Neutrophil (primary cell): ENCODE measurements around the gene PLGRKT.

ENCODE experiments used
- H3K27ac ChIP-seq: fragments of 200-600 bp; sonication (generic); 2 replicates; pipeline ENCODE4 v1.5.1; 2016; ENCODE audit warnings: mild to moderate bottlenecking, moderate library complexity
- H3K27me3 ChIP-seq: fragments of 200-600 bp; sonication (generic); 2 replicates; pipeline ENCODE4 v1.6.0; 2016; ENCODE audit warnings: mild to moderate bottlenecking
- H3K36me3 ChIP-seq: fragments of 200-600 bp; sonication (generic); 2 replicates; pipeline ENCODE4 v1.5.1; 2017
- H3K4me1 ChIP-seq, 2 experiments: fragments of 200-600 bp in 1 of 2; sonication (generic) in 1 of 2; 1 replicate in 1 of 2; 2 replicates in 1 of 2; pipeline versions ENCODE4 v1.5.1 to v1.6.1; 2013 to 2016; ENCODE audit warnings: low read depth in 1 of 2, low read length in 1 of 2, mild to moderate bottlenecking in 1 of 2, moderate library complexity in 1 of 2; ENCODE audit not compliant: control insufficient read depth in 1 of 2, insufficient read depth in 1 of 2
- H3K4me3 ChIP-seq, 2 experiments: fragments of 200-600 bp in 1 of 2; sonication (generic) in 1 of 2; 1 replicate in 1 of 2; 2 replicates in 1 of 2; pipeline ENCODE4 v1.5.1; 2013 to 2016; ENCODE audit warnings: low read depth in 1 of 2, low read length in 1 of 2, mild to moderate bottlenecking in 1 of 2, moderate library complexity in 1 of 2
- H3K9me3 ChIP-seq: fragments of 200-600 bp; sonication (generic); 2 replicates; pipeline ENCODE4 v1.5.1; 2016
- CTCF ChIP-seq: fragments of 200-600 bp; sonication (generic); IDR thresholded peaks from 2 replicates; pipeline ENCODE4 v1.5.1; 2016; ENCODE audit warnings: antibody characterized with exemption

The PLGRKT gene

DNA sequence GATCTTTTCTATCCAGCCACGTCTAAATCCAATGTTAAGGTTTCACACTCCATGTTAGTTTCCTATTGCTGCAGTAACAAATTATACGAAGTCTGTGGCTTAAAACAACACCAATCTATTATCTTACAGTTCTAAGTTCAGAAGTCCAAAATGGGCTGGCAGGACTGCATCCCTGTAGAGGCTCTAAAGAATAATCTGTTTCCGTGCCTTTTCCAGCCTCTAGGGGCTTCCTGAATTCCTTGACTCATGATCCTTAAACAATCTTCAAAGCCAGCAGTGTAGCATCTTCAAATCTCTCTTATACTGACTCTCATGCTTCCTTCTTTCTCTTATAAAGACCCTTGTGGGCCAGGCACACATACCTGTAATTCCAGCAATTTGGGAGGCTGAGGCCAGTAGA is 6.8 kb downstream of the PLGRKT start:
- H3K36me3 ChIP-seq: peaks cover 6% of the 10 kb centered on the region
- no peaks in the 10 kb centered on the region for H3K27me3 ChIP-seq
- H3K4me3 ChIP-seq: no peak overlapping the region
- no peak overlapping the region for H3K27ac ChIP-seq
- no peak for TF ChIP-seq CTCF
- H3K4me1 ChIP-seq: no peaks in the 10 kb centered on the region
- H3K9me3 ChIP-seq: no peaks in the 10 kb centered on the region

GRCh38 chr9:5429873-5430564 is 7.7 kb downstream of the PLGRKT start:
- Histone ChIP-seq H3K36me3 (peaks cover 6% of the 10 kb centered on the region), H3K27ac (no peak overlapping the region), H3K27me3 (no peaks in the 10 kb centered on the region), H3K9me3 (no peaks in the 10 kb centered on the region), H3K4me3 (no peak overlapping the region), H3K4me1 (no peaks in the 10 kb centered on the region)
- no peak for TF ChIP-seq CTCF

- Histone ChIP-seq H3K36me3 (peaks cover 3% of the 10 kb centered on the region), H3K27ac (no peak overlapping the region), H3K27me3 (no peaks in the 10 kb centered on the region), H3K9me3 (no peaks in the 10 kb centered on the region), H3K4me3 (no peak overlapping the region), H3K4me1 (no peaks in the 10 kb centered on the region)
- TF ChIP-seq CTCF: no peak
These were observed 8.8 kb downstream of the PLGRKT start for GRCh38 chr9:5428794-5429528.

GRCh38 chr9:5428172-5428571 is 9.6 kb downstream of the PLGRKT start:
- Histone ChIP-seq H3K4me3 (no peak overlapping the region), H3K4me1 (no peaks in the 10 kb centered on the region), H3K9me3 (no peaks in the 10 kb centered on the region), H3K36me3 (peaks cover 3% of the 10 kb centered on the region), H3K27ac (no peak overlapping the region), H3K27me3 (no peaks in the 10 kb centered on the region)
- no peak for TF ChIP-seq CTCF

DNA sequence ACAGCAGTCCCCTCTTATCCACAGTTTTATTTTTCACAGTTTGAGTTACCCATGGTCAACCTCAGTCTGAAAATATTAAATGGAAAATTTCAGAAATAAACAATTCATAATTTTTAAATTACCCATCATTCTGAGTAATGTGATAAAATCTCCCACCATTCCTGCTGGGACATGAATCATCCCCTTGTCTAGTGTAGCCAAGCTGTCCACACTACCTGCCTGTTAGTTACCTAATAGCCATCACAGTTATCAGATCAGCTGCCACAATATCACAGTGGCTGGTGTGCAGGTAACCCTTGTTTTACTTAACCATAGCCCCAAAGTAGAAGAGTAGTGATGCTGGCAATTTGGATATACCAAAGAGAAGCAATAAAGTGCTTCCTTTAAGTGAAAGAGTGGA is 10.7 kb downstream of the PLGRKT start:
- no peak for TF ChIP-seq CTCF
- Histone ChIP-seq H3K4me1 (no peaks in the 10 kb centered on the region), H3K4me3 (no peak overlapping the region), H3K36me3 (peaks cover 3% of the 10 kb centered on the region), H3K9me3 (no peaks in the 10 kb centered on the region), H3K27ac (no peak overlapping the region), H3K27me3 (no peaks in the 10 kb centered on the region)
